GM12875 (cell line): Measurements from ENCODE around the gene PRKAR2B.

Experiments
- H3K4me3 ChIP-seq: one replicate; pipeline ENCODE4 v1.5.1; 2011; ENCODE audit warnings: low read depth, low read length, control low read depth
- TF ChIP-seq, protein P1 (sequence below): IDR thresholded peaks from 2 replicates; pipeline ENCODE4 v1.5.1; 2011; ENCODE audit warnings: low read depth, mild to moderate bottlenecking, control low read depth, inconsistent platforms, low read length, moderate library complexity, borderline replicate concordance; ENCODE audit not compliant: insufficient read depth

The PRKAR2B gene

DNA sequence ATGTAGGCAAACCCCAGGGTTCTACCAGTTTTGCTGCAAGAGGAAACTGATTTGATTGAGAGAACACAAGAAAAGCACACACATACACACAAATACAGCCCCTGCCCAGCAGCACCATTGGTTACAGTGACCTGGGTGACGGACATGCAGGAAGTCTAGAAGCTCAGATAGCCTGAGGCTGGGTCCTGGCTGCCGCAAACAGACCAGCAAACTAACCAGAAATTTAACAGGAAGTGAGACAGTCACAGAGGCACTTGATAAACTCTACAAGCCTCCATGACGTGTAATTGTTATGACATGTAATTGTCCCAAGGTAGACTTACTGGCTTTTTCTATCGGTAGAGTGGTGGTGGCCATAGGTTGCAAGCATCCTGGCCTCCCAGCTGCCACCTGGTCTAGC, 58.9 kb downstream of the PRKAR2B start:
- TF ChIP-seq, protein P1, sequence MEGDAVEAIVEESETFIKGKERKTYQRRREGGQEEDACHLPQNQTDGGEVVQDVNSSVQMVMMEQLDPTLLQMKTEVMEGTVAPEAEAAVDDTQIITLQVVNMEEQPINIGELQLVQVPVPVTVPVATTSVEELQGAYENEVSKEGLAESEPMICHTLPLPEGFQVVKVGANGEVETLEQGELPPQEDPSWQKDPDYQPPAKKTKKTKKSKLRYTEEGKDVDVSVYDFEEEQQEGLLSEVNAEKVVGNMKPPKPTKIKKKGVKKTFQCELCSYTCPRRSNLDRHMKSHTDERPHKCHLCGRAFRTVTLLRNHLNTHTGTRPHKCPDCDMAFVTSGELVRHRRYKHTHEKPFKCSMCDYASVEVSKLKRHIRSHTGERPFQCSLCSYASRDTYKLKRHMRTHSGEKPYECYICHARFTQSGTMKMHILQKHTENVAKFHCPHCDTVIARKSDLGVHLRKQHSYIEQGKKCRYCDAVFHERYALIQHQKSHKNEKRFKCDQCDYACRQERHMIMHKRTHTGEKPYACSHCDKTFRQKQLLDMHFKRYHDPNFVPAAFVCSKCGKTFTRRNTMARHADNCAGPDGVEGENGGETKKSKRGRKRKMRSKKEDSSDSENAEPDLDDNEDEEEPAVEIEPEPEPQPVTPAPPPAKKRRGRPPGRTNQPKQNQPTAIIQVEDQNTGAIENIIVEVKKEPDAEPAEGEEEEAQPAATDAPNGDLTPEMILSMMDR, result no peak
- no peak overlapping the region for H3K4me3 ChIP-seq

DNA sequence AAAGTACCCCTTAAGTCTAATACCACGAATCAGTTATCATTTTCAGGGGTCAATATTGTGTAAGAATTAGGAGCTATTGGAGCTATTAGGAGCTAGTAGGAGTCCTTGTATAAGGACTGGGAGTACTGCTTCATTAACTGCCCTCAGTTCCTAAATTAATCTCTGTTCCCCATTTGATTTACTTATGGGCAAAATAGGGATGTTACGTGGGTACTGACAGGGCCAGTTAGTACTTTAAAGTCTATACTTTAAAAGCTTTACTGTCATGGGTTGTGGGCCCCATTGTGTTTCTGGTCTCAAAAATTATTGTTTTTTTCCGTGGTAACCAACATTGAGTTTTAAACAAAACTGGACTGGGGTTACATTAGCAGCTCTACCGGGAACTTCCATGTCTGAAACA, 60.3 kb downstream of the PRKAR2B start:
- TF ChIP-seq, protein P1, result no peak

DNA sequence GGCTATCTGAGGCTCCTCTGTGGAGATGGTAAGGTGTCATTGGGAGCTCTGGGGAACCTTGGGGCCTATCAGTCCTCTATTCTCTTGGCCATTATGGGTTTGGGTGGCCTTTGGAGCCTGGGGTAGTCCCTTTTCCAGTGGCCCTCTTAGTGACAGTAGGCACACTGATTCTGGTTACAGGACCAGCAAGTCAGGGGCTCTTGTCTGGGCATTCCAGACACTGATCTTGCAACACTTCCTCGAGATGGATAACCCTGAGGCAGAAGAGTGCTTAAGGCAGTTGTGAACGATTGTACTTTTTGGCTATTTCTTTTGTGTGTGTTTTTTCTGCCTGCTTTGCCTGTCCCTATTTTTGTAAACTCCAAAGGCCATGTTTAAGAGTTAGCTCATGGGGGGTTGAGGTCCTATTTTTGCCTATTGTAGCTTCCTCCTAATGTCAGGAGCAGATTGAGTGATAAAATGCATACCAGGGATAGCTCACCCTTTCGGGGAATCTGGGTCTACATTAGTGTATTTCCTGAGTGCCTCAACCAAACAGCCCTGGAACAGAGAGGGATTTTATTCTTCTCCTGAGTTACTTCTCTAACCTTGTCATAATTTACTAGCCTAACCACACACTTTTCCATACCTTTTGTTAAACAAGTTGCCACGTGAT, 61.2 kb downstream of the PRKAR2B start:
- H3K4me3 ChIP-seq, result no peak overlapping the region
- TF ChIP-seq, protein P1, result no peak

More for the DNA sequence above, 60.3 kb downstream of the PRKAR2B start:
- no peak overlapping the region for H3K4me3 ChIP-seq

DNA sequence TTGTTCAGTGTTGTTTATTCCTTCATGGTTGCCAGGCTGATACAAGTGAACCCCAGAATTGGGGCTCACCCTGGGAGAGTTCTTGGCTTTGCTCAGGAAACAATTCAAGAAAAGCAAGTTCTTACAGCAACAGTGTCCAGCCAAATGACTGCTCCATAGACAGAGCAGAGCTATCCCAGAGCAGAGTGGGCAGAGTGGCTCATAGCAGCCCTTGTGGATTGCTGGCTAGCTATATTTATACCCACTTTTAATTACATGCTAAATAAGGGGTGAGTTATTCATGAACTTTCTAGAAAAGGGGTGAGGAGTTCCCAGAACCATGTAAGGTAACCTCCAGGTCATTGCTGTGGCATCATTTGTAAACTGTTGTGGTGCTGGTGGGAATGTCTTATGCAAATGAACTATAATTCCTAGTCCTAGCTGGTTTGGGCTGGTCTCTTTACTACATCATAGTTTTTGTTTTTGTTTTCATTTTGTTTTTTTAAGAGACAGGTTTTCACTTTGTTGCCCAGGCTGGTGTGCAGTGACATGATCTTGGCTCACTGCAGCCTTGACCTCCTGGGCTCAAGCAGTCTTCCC, 64.4 kb downstream of the PRKAR2B start:
- no peak overlapping the region for H3K4me3 ChIP-seq
- TF ChIP-seq, protein P1, result no peak

DNA sequence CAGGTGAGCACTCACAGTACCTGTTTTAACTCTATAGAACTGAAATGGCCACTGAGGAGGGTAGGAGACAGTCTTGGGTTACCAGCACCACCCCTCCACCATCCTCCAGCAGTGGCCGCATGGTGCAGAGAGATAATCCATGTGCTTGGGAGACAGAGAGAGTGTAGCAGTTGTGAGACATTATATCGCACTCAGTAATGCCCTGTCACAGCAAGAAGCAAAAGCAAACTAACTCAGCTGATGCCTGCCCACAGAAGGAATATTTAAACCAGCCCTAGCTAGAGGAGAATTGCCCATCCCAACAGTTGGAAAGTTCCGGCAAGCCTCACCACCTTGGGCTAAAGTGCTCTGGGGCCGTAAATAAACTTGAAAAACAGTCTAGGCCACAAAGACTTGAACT, 65.5 kb downstream of the PRKAR2B start:
- TF ChIP-seq, protein P1, result no peak
- H3K4me3 ChIP-seq, result no peak overlapping the region

DNA sequence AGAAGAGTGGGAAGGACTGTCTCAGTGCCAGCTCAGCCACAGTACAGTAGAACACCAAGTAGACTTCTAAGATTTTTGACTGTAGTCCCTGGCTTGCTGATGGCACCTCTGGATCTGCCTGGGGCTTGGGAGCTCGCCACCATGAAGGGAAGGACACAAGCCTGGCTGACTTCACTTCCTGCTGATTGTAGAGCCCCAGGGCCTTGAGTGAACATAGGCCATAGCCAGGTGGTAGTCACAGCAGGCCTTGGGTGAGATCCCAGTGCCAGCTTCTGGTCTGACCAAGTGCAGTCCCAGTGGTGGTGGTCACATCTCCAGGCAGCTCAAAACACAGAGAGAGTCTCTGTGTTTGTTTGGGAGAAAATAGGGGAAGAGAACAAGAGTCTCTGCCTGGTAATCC, 66.7 kb downstream of the PRKAR2B start:
- no peak overlapping the region for H3K4me3 ChIP-seq
- TF ChIP-seq, protein P1, result no peak

DNA sequence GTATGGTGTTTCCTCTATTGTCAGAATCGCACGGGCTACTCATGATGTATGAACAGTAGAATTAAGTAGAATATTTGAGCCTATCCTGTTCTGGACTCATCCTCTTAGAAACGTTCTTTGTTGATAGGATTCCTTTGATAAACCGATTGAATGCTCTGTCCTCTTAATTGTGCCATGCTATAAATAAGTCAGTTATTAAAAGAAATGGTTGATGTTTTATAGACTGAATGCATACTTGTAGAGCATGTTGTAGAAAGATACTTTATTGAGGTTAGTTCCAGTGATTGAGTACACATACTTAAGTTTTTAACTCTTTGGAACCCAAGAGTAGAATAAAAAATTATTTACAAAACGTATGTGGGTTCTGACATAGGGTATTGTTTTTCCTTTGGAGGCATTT, 69.4 kb downstream of the PRKAR2B start:
- H3K4me3 ChIP-seq, result no peak overlapping the region
- TF ChIP-seq, protein P1, result no peak
